ENCODE results near the gene NPR1. TPM values are rescaled to one million over a fixed set of nuclear protein-coding genes. Genes with fewer than 3 reads are reported as not detected.
"Not testable (repeated sequence)": the region's sequence is repeated elsewhere in the genome, so short reads cannot be mapped to it uniquely, and the experiment has no call there.

Gene NPR1
- polyA plus RNA-seq (2012; ENCODE audit: insufficient read depth, insufficient read length), result 0.87 TPM

- no peak for DNase-seq (ENCODE audit: low read depth, low spot score)
- no peak within 1 kb of the TSS for H3K4me3 ChIP-seq (ENCODE audit: low read length)
Observed at GRCh38 chr1:153678519-153679336, at the start of gene NPR1. Gene NPR1 (plus strand): TSS chr1:153678688. CDS start chr1:153679109, 421 bp downstream.

GRCh38 chr1:153629343-153629665 is 49.2 kb upstream of the NPR1 start:
- DNase-seq (ENCODE audit: low read depth, low spot score), result no peak
- H3K4me3 ChIP-seq (ENCODE audit: low read length), result no peak overlapping the region

GRCh38 chr1:153629971-153630370 is 48.5 kb upstream of the NPR1 start:
- no peak overlapping the region for H3K4me3 ChIP-seq (ENCODE audit: low read length)
- no peak for DNase-seq (ENCODE audit: low read depth, low spot score)

- H3K4me3 ChIP-seq (ENCODE audit: low read length), result no peak overlapping the region
- no peak for DNase-seq (ENCODE audit: low read depth, low spot score)
Observed at GRCh38 chr1:153630384-153630783, 48.1 kb upstream of the NPR1 start.

DNA sequence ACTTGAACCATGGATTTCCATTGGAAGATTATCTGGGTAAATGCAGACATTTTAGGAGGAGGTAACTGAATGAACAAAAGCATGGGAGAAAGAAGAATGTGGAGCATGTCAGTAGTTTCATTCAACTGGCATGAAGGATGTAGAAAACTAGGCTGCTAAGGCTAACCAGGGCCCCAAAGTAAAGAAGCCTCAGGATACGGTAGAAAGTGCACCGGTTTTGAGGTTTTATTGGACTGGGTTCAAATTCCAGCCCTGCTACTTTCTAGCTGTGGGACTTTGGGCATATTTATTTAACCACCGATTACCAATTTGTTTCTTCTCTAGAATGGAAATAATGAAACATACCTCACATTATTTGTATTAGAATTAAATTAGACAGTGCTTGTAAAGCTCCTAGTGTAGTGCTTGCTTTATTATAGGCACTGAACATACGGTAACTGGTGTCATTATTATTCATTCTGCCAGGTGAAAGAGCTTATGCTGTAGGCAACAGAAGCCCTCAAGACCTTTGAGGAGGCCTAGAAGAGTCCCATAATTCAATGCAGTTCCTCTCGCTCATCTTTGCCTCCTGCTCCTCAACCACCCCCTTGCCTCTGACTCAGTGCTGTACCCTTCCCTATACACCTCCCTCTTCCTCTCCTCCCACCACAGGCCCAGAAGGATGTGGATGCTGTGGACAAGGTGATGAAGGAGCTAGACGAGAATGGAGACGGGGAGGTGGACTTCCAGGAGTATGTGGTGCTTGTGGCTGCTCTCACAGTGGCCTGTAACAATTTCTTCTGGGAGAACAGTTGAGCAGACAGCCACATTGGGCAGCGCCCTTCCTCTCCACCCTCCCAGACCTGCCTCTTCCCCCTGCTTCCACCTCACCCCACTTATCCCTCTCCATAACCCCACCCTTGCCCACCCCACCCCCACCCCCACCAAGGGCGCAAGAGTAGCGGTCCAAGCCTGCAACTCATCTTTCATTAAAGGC is 47.2 kb upstream of the NPR1 start:
- no peak overlapping the region for H3K4me3 ChIP-seq (ENCODE audit: low read length)
- no peak for DNase-seq (ENCODE audit: low read depth, low spot score)

- H3K4me3 ChIP-seq (ENCODE audit: low read length), result peak overlapping the region; percentile 10
Observed at GRCh38 chr1:153633161-153633753, 45.2 kb upstream of the NPR1 start.

GRCh38 chr1:153633754-153634665 is 44.5 kb upstream of the NPR1 start, which contains the start of gene CHTOP:
Gene CHTOP (plus strand): TSS chr1:153634066. CDS start chr1:153636589, 2,523 bp downstream.
- peak within 1 kb of the TSS; percentile 97 for H3K4me3 ChIP-seq (ENCODE audit: low read length)
- peak; percentile 98 for DNase-seq (ENCODE audit: low read depth, low spot score)

More at GRCh38 chr1:153633161-153633753, 45.2 kb upstream of the NPR1 start:
- DNase-seq (ENCODE audit: low read depth, low spot score), result no peak

DNA sequence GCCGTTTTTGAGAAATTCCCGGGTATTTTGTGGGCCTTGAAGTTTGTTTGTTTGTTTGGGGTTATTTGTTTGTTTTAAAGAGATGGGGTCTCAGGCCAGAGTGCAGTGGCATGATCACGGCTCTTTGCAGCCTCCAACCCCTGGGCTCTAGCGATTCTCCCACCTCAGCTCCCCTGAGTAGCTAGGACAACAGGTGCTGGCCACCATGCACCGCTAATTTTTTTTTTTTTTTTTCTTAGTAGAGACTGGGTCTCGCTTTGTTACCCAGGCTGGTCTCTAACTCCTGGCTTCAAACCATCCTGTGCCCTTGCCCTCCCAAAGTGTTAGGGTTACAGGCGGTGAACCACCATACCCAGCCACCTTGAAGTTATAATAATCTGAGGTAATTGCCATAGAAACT is 42.6 kb upstream of the NPR1 start:
- H3K4me3 ChIP-seq (ENCODE audit: low read length), result no peak overlapping the region

GRCh38 chr1:153636312-153636711 is 42.2 kb upstream of the NPR1 start:
- H3K4me3 ChIP-seq (ENCODE audit: low read length), result no peak overlapping the region
- DNase-seq (ENCODE audit: low read depth, low spot score), result no peak

More for the DNA sequence above, 42.6 kb upstream of the NPR1 start:
- no peak for DNase-seq (ENCODE audit: low read depth, low spot score)

GRCh38 chr1:153638261-153638660 is 40.2 kb upstream of the NPR1 start:
- DNase-seq (ENCODE audit: low read depth, low spot score), result no peak

GRCh38 chr1:153639280-153639679 is 39.2 kb upstream of the NPR1 start:
- H3K4me3 ChIP-seq (ENCODE audit: low read length), result no peak overlapping the region
- DNase-seq (ENCODE audit: low read depth, low spot score), result no peak

More at GRCh38 chr1:153638261-153638660, 40.2 kb upstream of the NPR1 start:
- no peak overlapping the region for H3K4me3 ChIP-seq (ENCODE audit: low read length)

- DNase-seq (ENCODE audit: low read depth, low spot score); H3K4me3 ChIP-seq (ENCODE audit: low read length): not testable (repeated sequence)
Observed at GRCh38 chr1:153640213-153640612, 38.3 kb upstream of the NPR1 start.

DNA sequence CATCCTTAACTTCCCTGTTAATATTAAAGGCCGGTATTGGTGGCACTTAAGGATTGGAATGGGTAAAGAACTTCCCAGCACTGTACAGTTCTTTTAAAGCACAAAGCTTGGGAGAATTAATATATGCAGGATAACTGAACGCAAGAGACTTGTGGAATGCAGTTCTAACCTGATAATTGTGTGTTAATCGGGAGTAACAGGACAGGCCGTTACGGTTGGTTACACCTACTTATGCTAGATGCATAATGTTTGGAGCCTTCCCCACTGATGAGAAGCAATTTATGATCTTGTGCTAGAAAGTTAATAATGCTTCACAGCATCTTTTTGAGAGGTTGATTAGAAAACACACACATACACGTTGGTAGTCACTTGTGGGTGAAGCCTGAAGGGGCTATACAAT is 37.6 kb upstream of the NPR1 start:
- DNase-seq (ENCODE audit: low read depth, low spot score), result no peak
- H3K4me3 ChIP-seq (ENCODE audit: low read length), result no peak overlapping the region

- DNase-seq (ENCODE audit: low read depth, low spot score), result no peak
- no peak overlapping the region for H3K4me3 ChIP-seq (ENCODE audit: low read length)
Observed at GRCh38 chr1:153642161-153642560, 36.3 kb upstream of the NPR1 start.

GRCh38 chr1:153643100-153643499 is 35.4 kb upstream of the NPR1 start:
- H3K4me3 ChIP-seq (ENCODE audit: low read length), result no peak overlapping the region
- DNase-seq (ENCODE audit: low read depth, low spot score), result no peak

GRCh38 chr1:153643816-153644215 is 34.7 kb upstream of the NPR1 start:
- H3K4me3 ChIP-seq (ENCODE audit: low read length), result no peak overlapping the region
- no peak for DNase-seq (ENCODE audit: low read depth, low spot score)

DNA sequence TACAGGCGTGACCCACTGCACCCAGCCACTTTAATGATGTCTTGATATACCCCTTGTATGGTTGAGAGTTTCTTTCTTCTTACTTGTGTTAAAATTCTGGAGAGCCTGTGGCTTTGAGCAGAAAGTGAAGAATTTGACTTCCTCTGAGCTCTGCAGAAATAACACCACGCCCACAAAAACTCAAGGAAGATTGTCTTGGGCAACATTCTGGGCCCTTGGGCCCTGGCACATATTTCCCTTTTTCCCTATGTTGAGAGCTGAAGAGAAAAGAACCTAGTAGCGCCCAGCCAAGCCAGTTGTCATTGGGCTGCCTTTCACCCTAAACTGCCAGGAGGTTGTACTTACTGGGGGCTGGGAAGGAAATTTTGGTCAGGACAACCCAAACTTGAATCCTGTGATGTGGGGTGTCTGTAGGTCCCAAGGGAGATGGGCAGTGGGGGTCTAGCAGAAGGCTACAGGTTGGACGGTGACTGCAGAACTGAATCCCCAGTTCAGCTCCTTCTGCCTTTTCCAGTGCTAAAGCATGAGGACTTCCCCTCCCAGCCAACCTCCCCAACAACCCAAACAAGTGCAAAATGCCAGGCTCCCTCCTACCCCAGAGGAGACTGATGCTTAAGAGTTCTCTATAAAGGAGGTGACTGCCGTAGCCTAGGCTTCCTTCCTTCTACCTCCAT is 31.7 kb upstream of the NPR1 start:
- DNase-seq (ENCODE audit: low read depth, low spot score), result no peak
- no peak overlapping the region for H3K4me3 ChIP-seq (ENCODE audit: low read length)

DNA sequence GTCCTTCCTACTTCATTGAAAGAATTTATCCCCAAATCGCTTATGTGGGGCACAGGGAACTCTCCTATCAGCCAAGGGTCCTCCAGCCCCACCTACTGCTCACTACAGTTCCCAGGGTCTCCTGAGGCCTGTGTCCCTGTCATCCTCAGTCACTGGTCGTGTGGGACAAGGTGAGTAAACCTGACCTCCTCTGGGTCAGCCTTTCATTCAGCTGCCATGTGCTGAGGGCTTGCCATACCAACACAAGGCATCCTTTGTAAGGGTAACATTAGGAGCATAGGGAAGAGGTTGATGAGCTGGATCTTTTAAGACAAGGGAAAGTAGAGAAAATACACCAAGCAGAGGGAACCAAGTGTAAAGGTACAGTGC is 31.2 kb upstream of the NPR1 start:
- no peak for DNase-seq (ENCODE audit: low read depth, low spot score)
- H3K4me3 ChIP-seq (ENCODE audit: low read length), result no peak overlapping the region
